Endothelial cell of umbilical vein (primary cell): ENCODE data around the gene GLYATL1. TPM values are rescaled to one million over a fixed set of nuclear protein-coding genes. Genes with fewer than 3 reads are reported as not detected.

ENCODE experiments used
- BruUV-seq: library from RNA; stranded (reverse); fragments of 400-500 nt; replicated peaks from 2 replicates; lab custom pipeline; 2021; lab: Mats Ljungman, UMichigan
- CTCF ChIA-PET: fragments of 300-600, 350-600 bp; sonication (Branson Sonifier 250); formaldehyde crosslinking; loops from one replicate; lab custom pipeline; 2021; ENCODE audit warnings: antibody characterized with exemption, inconsistent platforms; lab: Charles Lee
- POLR2A ChIA-PET: fragments of 300-600, 350-600 bp; sonication (Branson Sonifier 250); formaldehyde crosslinking; loops from one replicate; lab custom pipeline; 2021; ENCODE audit warnings: antibody characterized with exemption, inconsistent platforms; lab: Charles Lee
- DNase-seq: peaks from one replicate; pipeline ENCODE4 v3.0.0-alpha.2; 2011; ENCODE audit warnings: low read depth, low spot score
- FAIRE-seq: peaks from 2 replicates; lab custom pipeline; 2011; peaks lifted over from hg19 to GRCh38; lab: Jason Lieb, UNC
- H2AFZ ChIP-seq: 2 replicates; pipeline ENCODE4 v1.6.0; 2012; ENCODE audit warnings: low read depth, low read length, control low read depth, inconsistent platforms
- H3K27ac ChIP-seq: 2 replicates; pipeline ENCODE4 v1.5.1; 2011; ENCODE audit warnings: low read depth, mild to moderate bottlenecking, control low read depth, low read length, moderate library complexity; ENCODE audit not compliant: insufficient read depth
- H3K27me3 ChIP-seq, 2 experiments: 2 replicates each; pipeline versions ENCODE4 v1.6.0 to v1.6.1; 2011; ENCODE audit warnings: low read length in 2 of 2, mixed read lengths in 1 of 2; ENCODE audit not compliant: control insufficient read depth in 2 of 2, insufficient read depth in 2 of 2
- H3K36me3 ChIP-seq, 2 experiments: 2 replicates in 1 of 2; 3 replicates in 1 of 2; pipeline ENCODE4 v1.5.1; 2011; ENCODE audit warnings: low read length in 2 of 2, mild to moderate bottlenecking in 1 of 2, moderate library complexity in 1 of 2; ENCODE audit not compliant: control insufficient read depth in 2 of 2, insufficient read depth in 2 of 2; ENCODE audit errors: extremely low read depth in 1 of 2
- H3K4me1 ChIP-seq: 3 replicates; pipeline ENCODE4 v1.5.1; 2011; ENCODE audit warnings: mild to moderate bottlenecking, low read length; ENCODE audit not compliant: control insufficient read depth, insufficient read depth; ENCODE audit errors: extremely low read depth
- H3K4me2 ChIP-seq: 2 replicates; pipeline ENCODE4 v1.6.1; 2011; ENCODE audit warnings: low read length, control low read depth, mixed read lengths; ENCODE audit not compliant: insufficient read depth
- H3K4me3 ChIP-seq, 3 experiments: fragments of 200-600 bp in 1 of 3; sonication (generic), shearing (Covaris generic) in 1 of 3; replicated peaks in 1 of 3; 2 replicates each; pipeline ENCODE4 v1.5.1; 2011 to 2016; ENCODE audit warnings: control low read depth in 3 of 3, low read length in 3 of 3, mild to moderate bottlenecking in 2 of 3, inconsistent platforms in 1 of 3, low read depth in 1 of 3, moderate library complexity in 1 of 3; ENCODE audit not compliant: insufficient read depth in 1 of 3
- H3K79me2 ChIP-seq: 2 replicates; pipeline ENCODE4 v1.6.0; 2012; ENCODE audit warnings: low read length, inconsistent platforms; ENCODE audit not compliant: control insufficient read depth, insufficient read depth
- H3K9ac ChIP-seq: replicated peaks from 2 replicates; pipeline ENCODE3; 2011; ENCODE audit warnings: low read length, control low read depth; ENCODE audit not compliant: insufficient read depth; ENCODE audit errors: extremely low read depth
- H3K9me1 ChIP-seq: replicated peaks from 3 replicates; pipeline ENCODE4 v1.6.0; 2011; ENCODE audit warnings: mild to moderate bottlenecking, low read length; ENCODE audit not compliant: control insufficient read depth, insufficient read depth; ENCODE audit errors: extremely low read depth
- H3K9me3 ChIP-seq: replicated peaks from 2 replicates; pipeline ENCODE4 v1.5.1; 2012; ENCODE audit warnings: low read length, inconsistent platforms; ENCODE audit not compliant: control insufficient read depth, insufficient read depth
- H4K20me1 ChIP-seq: replicated peaks from 2 replicates; pipeline ENCODE3; 2011; ENCODE audit warnings: mild to moderate bottlenecking, low read length; ENCODE audit not compliant: control insufficient read depth, insufficient read depth; ENCODE audit errors: extremely low read depth
- CTCF ChIP-seq, 2 donors: IDR thresholded peaks; 1 replicate in 1 of 2; 2 replicates in 1 of 2; pipeline ENCODE4 v1.5.1; 2011; ENCODE audit warnings: low read length in 2 of 2, mild to moderate bottlenecking in 2 of 2, moderate library complexity in 2 of 2, control low read depth in 1 of 2, inconsistent platforms in 1 of 2, low read depth in 1 of 2; ENCODE audit not compliant: insufficient read depth in 1 of 2; ENCODE audit errors: extremely low read depth in 1 of 2
- EZH2 ChIP-seq: IDR thresholded peaks from 2 replicates; pipeline ENCODE4 v1.6.1; 2012; ENCODE audit warnings: borderline replicate concordance, low read depth, mild to moderate bottlenecking, moderate library complexity, low read length, inconsistent platforms; ENCODE audit not compliant: severe bottlenecking
- FOS ChIP-seq: IDR thresholded peaks from 2 replicates; pipeline ENCODE4 v1.6.1; 2011; ENCODE audit warnings: mild to moderate bottlenecking, low read length, moderate library complexity, borderline replicate concordance; ENCODE audit not compliant: insufficient read depth
- GATA2 ChIP-seq: IDR thresholded peaks from 2 replicates; pipeline ENCODE4 v1.7.0; 2011; ENCODE audit warnings: low read depth, mild to moderate bottlenecking, moderate library complexity, mixed read lengths, low read length; ENCODE audit not compliant: insufficient read length, insufficient read depth
- MYC ChIP-seq: IDR thresholded peaks from one replicate; pipeline ENCODE4 v1.6.1; 2011; ENCODE audit warnings: mild to moderate bottlenecking, low read depth, low read length
- POLR2A ChIP-seq: IDR thresholded peaks from 2 replicates; pipeline ENCODE4 v1.6.1; 2012; ENCODE audit warnings: low read depth, mild to moderate bottlenecking, control low read depth, low read length
- POLR2AphosphoS5 ChIP-seq: IDR thresholded peaks from 2 replicates; pipeline ENCODE4 v1.6.1; 2012; ENCODE audit warnings: low read depth, mild to moderate bottlenecking, control low read depth, low read length, moderate library complexity; ENCODE audit not compliant: insufficient read depth
- dilution Hi-C: fragments of 300-500 bp; cut with MboI; formaldehyde crosslinking; loops from one replicate; pipeline ENCODE4 v1.15.0; 2019; ENCODE audit warnings: low sequenced_read_pairs; ENCODE audit not compliant: extremely low pct_ligation_motif_present
- intact Hi-C: fragments of 100-400 bp; cut with micrococcal nuclease; formaldehyde crosslinking; loops from one replicate; pipeline ENCODE4 v1.10.0; 2022
- polyA plus RNA-seq, 4 experiments: library from polyadenylated mRNA; depleted of rRNA in 3 of 4; stranded (reverse) in 3 of 4; unstranded in 1 of 4; fragments of >200 nt; gene quantifications; 2 replicates each; pipeline versions ENCODE4 v1.2.1 to v1.2.3, GENCODE V29; 2011 to 2012; ENCODE audit warnings: missing spikeins in 1 of 4
- total RNA-seq: library from RNA; stranded (reverse); gene quantifications from 2 replicates; pipeline ENCODE4 v1.2.3, GENCODE V29; 2021

The GLYATL1 gene
- total and polyA plus RNA-seq, 2 donors (not counting 3 experiments of a cell fraction or from before 2014, with no cell fraction given): not detected

- intact Hi-C loops (no loop called here), dilution Hi-C loops (no loop called here)
- peaks cover 12 to 14% of the 10 kb centered on the region in 2 experiments for H3K27me3 ChIP-seq
- BruUV-seq: no TSS peak
- ChIA-PET POLR2A (no interaction called here), CTCF (interaction anchor here (1.2 kb wide), 1 partner anchor 230 kb away, joined by 3 read pairs; no protein-coding TSS in a partner anchor)
- peak overlapping the region; percentile 42 for H2AFZ ChIP-seq
- peak in 1 of 2 donors; percentile 13 for TF ChIP-seq CTCF (IDR thresholded peaks at IDR 0.05; ENCODE audit: extremely low read depth in 1 of 2, insufficient read depth in 1 of 2, low read depth in 1 of 2, low read length in 2 of 2)
- no peak for TF ChIP-seq GATA2
- peak; percentile 17 for DNase-seq
- H3K36me3 ChIP-seq: no peaks in the 10 kb centered on the region
- no peak overlapping the region for H3K9ac ChIP-seq
- no peak overlapping the region for H3K4me2 ChIP-seq
- no peaks in the 10 kb centered on the region for H4K20me1 ChIP-seq
- FAIRE-seq: no peak
- no peaks in the 10 kb centered on the region for H3K9me3 ChIP-seq
- H3K79me2 ChIP-seq: no peaks in the 10 kb centered on the region
- no peak overlapping the region for H3K4me3 ChIP-seq
- H3K27ac ChIP-seq: no peak overlapping the region
- no peaks in the 10 kb centered on the region for H3K9me1 ChIP-seq
- H3K4me1 ChIP-seq: no peaks in the 10 kb centered on the region
These were observed 33.4 kb upstream of the GLYATL1 start for GRCh38 chr11:58905721-58906547.

- intact Hi-C loops (no loop called here), dilution Hi-C loops (no loop called here)
- DNase-seq (no peak), FAIRE-seq (no peak)
- TF ChIP-seq EZH2: no peak
- TF ChIP-seq MYC: no peak
- no peak for TF ChIP-seq FOS
- TF ChIP-seq GATA2: no peak
- TF ChIP-seq POLR2A: no peak
- TF ChIP-seq CTCF (IDR thresholded peaks at IDR 0.05; ENCODE audit: extremely low read depth in 1 of 2, insufficient read depth in 1 of 2, low read depth in 1 of 2, low read length in 2 of 2): no peak
- no peak for TF ChIP-seq POLR2AphosphoS5
- ChIA-PET POLR2A (no interaction called here), CTCF (interaction anchor here (1.4 kb wide), 1 partner anchor 267 kb away, joined by 3 read pairs; no protein-coding TSS in a partner anchor)
- H3K9ac ChIP-seq: no peak overlapping the region
- H2AFZ ChIP-seq: no peak overlapping the region
- no peak overlapping the region for H3K4me3 ChIP-seq
- no peaks in the 10 kb centered on the region for H3K79me2 ChIP-seq
- H3K9me1 ChIP-seq: no peaks in the 10 kb centered on the region
- H3K27ac ChIP-seq: no peak overlapping the region
- peaks cover 12 to 14% of the 10 kb centered on the region in 2 experiments for H3K27me3 ChIP-seq
- H4K20me1 ChIP-seq: no peaks in the 10 kb centered on the region
- no peaks in the 10 kb centered on the region for H3K36me3 ChIP-seq
- H3K9me3 ChIP-seq: no peaks in the 10 kb centered on the region
- no TSS peak for BruUV-seq
- H3K4me2 ChIP-seq: no peak overlapping the region
- no peaks in the 10 kb centered on the region for H3K4me1 ChIP-seq
These were observed 31.5 kb upstream of the GLYATL1 start for GRCh38 chr11:58907780-58908179.
